SK-N-SH (cell line): ENCODE measurements around the gene CIC. TPM values are rescaled to one million over a fixed set of nuclear protein-coding genes. Genes with fewer than 3 reads are reported as not detected.

ENCODE experiments used
- CTCF ChIA-PET: fragments of 300-600, 350-600 bp; formaldehyde crosslinking; extraction: SDS; loops from one replicate; lab custom pipeline; 2021; lab: Yijun Ruan, JAX
- POLR2A ChIA-PET: fragments of 350-600 bp; sonication (Branson Sonifier 250); formaldehyde crosslinking; extraction: SDS; loops from one replicate; lab custom pipeline; 2020; ENCODE audit warnings: antibody characterized with exemption, inconsistent platforms; lab: Yijun Ruan, JAX
- DNase-seq: peaks from one replicate; pipeline ENCODE4 v3.0.0; 2012
- H2AFZ ChIP-seq: fragments of 200-600 bp; sonication (generic); 2 replicates; pipeline ENCODE4 v1.8.1; 2016; ENCODE audit warnings: antibody characterized with exemption, mild to moderate bottlenecking, low read depth
- H3F3A ChIP-seq: fragments of 200-600 bp; sonication (generic); replicated peaks from 2 replicates; pipeline ENCODE3; 2016; ENCODE audit warnings: antibody characterized with exemption, mild to moderate bottlenecking; ENCODE audit not compliant: insufficient read depth
- H3K27ac ChIP-seq, 2 experiments: fragments of 200-500 bp in 1 of 2; fragments of 200-600 bp in 1 of 2; sonication (Bioruptor generic) in 1 of 2; sonication (generic), shearing (Covaris generic) in 1 of 2; 2 replicates each; pipeline versions ENCODE4 v1.5.1 to v1.6.1; 2014 to 2016; ENCODE audit warnings: low read depth in 2 of 2, inconsistent platforms in 1 of 2, low read length in 1 of 2, mild to moderate bottlenecking in 1 of 2, mixed read lengths in 1 of 2
- H3K27me3 ChIP-seq: fragments of 200-600 bp; sonication (generic), shearing (Covaris generic); 2 replicates; pipeline ENCODE4 v1.6.1; 2016; ENCODE audit warnings: mixed run types; ENCODE audit not compliant: insufficient read depth
- H3K36me3 ChIP-seq, 2 experiments: fragments of 200-500 bp in 1 of 2; fragments of 200-600 bp in 1 of 2; sonication (Bioruptor generic) in 1 of 2; sonication (generic) in 1 of 2; replicated peaks in 1 of 2; 2 replicates each; pipeline versions ENCODE3 to v1.5.1; 2014 to 2016; ENCODE audit warnings: low read length in 1 of 2, mild to moderate bottlenecking in 1 of 2; ENCODE audit not compliant: insufficient read depth in 2 of 2, control insufficient read depth in 1 of 2
- H3K4me1 ChIP-seq, 2 experiments: fragments of 200-500 bp in 1 of 2; fragments of 200-600 bp in 1 of 2; sonication (Bioruptor generic) in 1 of 2; sonication (generic), shearing (Covaris generic) in 1 of 2; 2 replicates each; pipeline versions ENCODE4 v1.5.1 to v1.6.1; 2014 to 2016; ENCODE audit warnings: low read depth in 1 of 2, low read length in 1 of 2, mixed run types in 1 of 2; ENCODE audit not compliant: insufficient read depth in 2 of 2, control insufficient read depth in 1 of 2
- H3K4me2 ChIP-seq: fragments of 200-600 bp; sonication (generic), shearing (Covaris generic); 2 replicates; pipeline ENCODE4 v1.6.1; 2017; ENCODE audit warnings: mixed run types
- H3K4me3 ChIP-seq, 2 experiments: fragments of 200-500 bp in 1 of 2; fragments of 200-600 bp in 1 of 2; sonication (Bioruptor generic) in 1 of 2; sonication (generic), shearing (Covaris generic) in 1 of 2; 2 replicates each; pipeline versions ENCODE4 v1.5.1 to v1.8.1; 2014 to 2016; ENCODE audit warnings: low read depth in 2 of 2, inconsistent platforms in 1 of 2, low read length in 1 of 2, mild to moderate bottlenecking in 1 of 2, mixed read lengths in 1 of 2, moderate library complexity in 1 of 2
- H3K79me2 ChIP-seq: fragments of 200-600 bp; sonication (generic); 2 replicates; pipeline ENCODE4 v1.8.1; 2017; ENCODE audit warnings: mild to moderate bottlenecking; ENCODE audit not compliant: insufficient read depth
- H3K9ac ChIP-seq: fragments of 200-600 bp; sonication (generic); 2 replicates; pipeline ENCODE4 v1.6.1; 2017; ENCODE audit warnings: mixed run types
- H3K9me2 ChIP-seq: fragments of 200-600 bp; sonication (generic); 2 replicates; pipeline ENCODE4 v1.6.1; 2017; ENCODE audit warnings: mixed run types
- H3K9me3 ChIP-seq: fragments of 200-600 bp; sonication (generic); 2 replicates; pipeline ENCODE4 v1.6.1; 2017; ENCODE audit warnings: mixed run types, mild to moderate bottlenecking, moderate library complexity
- H4K20me1 ChIP-seq: fragments of 200-600 bp; sonication (generic); 2 replicates; pipeline ENCODE4 v1.6.1; 2017; ENCODE audit warnings: mild to moderate bottlenecking, mixed run types; ENCODE audit not compliant: insufficient read depth
- EZH2phosphoT487 ChIP-seq: fragments of 200-600 bp; sonication (generic); IDR thresholded peaks from 2 replicates; pipeline ENCODE4 v1.6.1; 2017; ENCODE audit warnings: low read depth, mixed run types, mild to moderate bottlenecking, antibody characterized with exemption, moderate library complexity, borderline replicate concordance
- FOXM1 ChIP-seq: IDR thresholded peaks from 2 replicates; pipeline ENCODE4 v1.4.0; 2012; ENCODE audit warnings: low read depth, mild to moderate bottlenecking
- GABPA ChIP-seq: IDR thresholded peaks from 2 replicates; pipeline ENCODE4 v1.4.0; 2012; ENCODE audit warnings: low read depth, mild to moderate bottlenecking
- GATA2 ChIP-seq: sonication (generic); formaldehyde crosslinking; IDR thresholded peaks from 2 replicates; pipeline ENCODE4 v1.5.0; 2020; ENCODE audit warnings: mild to moderate bottlenecking, missing genetic modification reagents
- JUND ChIP-seq: IDR thresholded peaks from 2 replicates; pipeline ENCODE4 v1.4.0; 2012
- MEF2A ChIP-seq: IDR thresholded peaks from 2 replicates; pipeline ENCODE4 v1.4.0; 2012; ENCODE audit warnings: low read depth, borderline replicate concordance
- MXI1 ChIP-seq: IDR thresholded peaks from 2 replicates; pipeline ENCODE4 v1.6.1; 2012; ENCODE audit warnings: mild to moderate bottlenecking, low read depth, low read length, improper control_type of control experiment
- POLR2AphosphoS5 ChIP-seq: IDR thresholded peaks from 2 replicates; pipeline ENCODE4 v1.6.1; 2012; ENCODE audit warnings: low read depth, low read length
- RCOR1 ChIP-seq: fragments of 150-350 bp; IDR thresholded peaks from 2 replicates; pipeline ENCODE4 v1.6.1; 2017; ENCODE audit warnings: antibody characterized with exemption, low read length
- RFX5 ChIP-seq: IDR thresholded peaks from 2 replicates; pipeline ENCODE4 v1.6.1; 2012; ENCODE audit warnings: mild to moderate bottlenecking, improper control_type of control experiment, low read length
- RXRA ChIP-seq: IDR thresholded peaks from 2 replicates; pipeline ENCODE4 v1.4.0; 2012; ENCODE audit warnings: low read depth, mild to moderate bottlenecking, borderline replicate concordance
- SMC3 ChIP-seq: IDR thresholded peaks from 2 replicates; pipeline ENCODE4 v1.6.1; 2012; ENCODE audit warnings: low read depth, low read length, improper control_type of control experiment
- TCF12 ChIP-seq: IDR thresholded peaks from 2 replicates; pipeline ENCODE4 v1.4.0; 2012
- USF2 ChIP-seq: fragments of 150-350 bp; IDR thresholded peaks from 2 replicates; pipeline ENCODE4 v1.6.1; 2017; ENCODE audit warnings: antibody characterized with exemption, low read length, low read depth, borderline replicate concordance
- WGBS: methylation state at CpG from one replicate; pipeline ENCODE4 v1.1.6; 2017; ENCODE audit warnings: low lambda C conversion rate; 5-methylcytosine and 5-hydroxymethylcytosine counted together
- polyA plus RNA-seq, 3 experiments: library from polyadenylated mRNA; depleted of rRNA; stranded (reverse); fragments of >200 nt; gene quantifications; 2 replicates each; pipeline ENCODE4 v1.2.3, GENCODE V29; 2012
- TF ChIP-seq, protein P1 (sequence below): fragments of 150-350 bp; IDR thresholded peaks from 2 replicates; pipeline ENCODE4 v1.6.1; 2016; ENCODE audit warnings: mild to moderate bottlenecking, low read depth, low read length
- TF ChIP-seq, protein P2 (sequence below): IDR thresholded peaks from 2 replicates; pipeline ENCODE4 v1.4.0; 2012; ENCODE audit warnings: low read depth
- TF ChIP-seq, protein P3 (sequence below): IDR thresholded peaks from 2 replicates; pipeline ENCODE4 v1.4.0; 2012; ENCODE audit warnings: low read depth, borderline replicate concordance

Gene CIC
- polyA plus RNA-seq, 1 of the 3 experiments (the other 2 are of a cell fraction), result 16.9 TPM

- Histone ChIP-seq H3K4me1 (no peaks in the 10 kb centered on the region), H2AFZ (no peak overlapping the region), H3K79me2 (0 out of 2 replicates have a peak, but pooled peaks cover 2% of the 10 kb centered on the region), H3K4me2 (no peak overlapping the region), H3K9ac (no peak overlapping the region), H3K27ac (no peak overlapping the region), H3K4me3 (no peak overlapping the region), H3K27me3 (no peaks in the 10 kb centered on the region), H3F3A (no peaks in the 10 kb centered on the region), H3K36me3 (peaks cover 8 to 9% of the 10 kb centered on the region in 2 experiments), H3K9me3 (no peaks in the 10 kb centered on the region)
- POLR2A ChIA-PET, result no interaction called here
- DNase-seq, result no peak
- 86% methylated on average over 7 of the region's 7 CpGs for WGBS
- no peak for TF ChIP-seq POLR2AphosphoS5
- no peak for TF ChIP-seq RFX5
- no peak for TF ChIP-seq MEF2A
- TF ChIP-seq, protein P1, sequence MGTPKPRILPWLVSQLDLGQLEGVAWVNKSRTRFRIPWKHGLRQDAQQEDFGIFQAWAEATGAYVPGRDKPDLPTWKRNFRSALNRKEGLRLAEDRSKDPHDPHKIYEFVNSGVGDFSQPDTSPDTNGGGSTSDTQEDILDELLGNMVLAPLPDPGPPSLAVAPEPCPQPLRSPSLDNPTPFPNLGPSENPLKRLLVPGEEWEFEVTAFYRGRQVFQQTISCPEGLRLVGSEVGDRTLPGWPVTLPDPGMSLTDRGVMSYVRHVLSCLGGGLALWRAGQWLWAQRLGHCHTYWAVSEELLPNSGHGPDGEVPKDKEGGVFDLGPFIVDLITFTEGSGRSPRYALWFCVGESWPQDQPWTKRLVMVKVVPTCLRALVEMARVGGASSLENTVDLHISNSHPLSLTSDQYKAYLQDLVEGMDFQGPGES, result no peak
- TF ChIP-seq, protein P2, sequence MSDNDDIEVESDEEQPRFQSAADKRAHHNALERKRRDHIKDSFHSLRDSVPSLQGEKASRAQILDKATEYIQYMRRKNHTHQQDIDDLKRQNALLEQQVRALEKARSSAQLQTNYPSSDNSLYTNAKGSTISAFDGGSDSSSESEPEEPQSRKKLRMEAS, result no peak
- TF ChIP-seq, all 33 proteins: peak for 0
- no peaks in the 10 kb centered on the region for H4K20me1 ChIP-seq
- no peaks in the 10 kb centered on the region for H3K9me2 ChIP-seq
- CTCF ChIA-PET, result no interaction called here
Measured at GRCh38 chr19:42335374-42335936, 66.4 kb downstream of the CIC start.

DNA sequence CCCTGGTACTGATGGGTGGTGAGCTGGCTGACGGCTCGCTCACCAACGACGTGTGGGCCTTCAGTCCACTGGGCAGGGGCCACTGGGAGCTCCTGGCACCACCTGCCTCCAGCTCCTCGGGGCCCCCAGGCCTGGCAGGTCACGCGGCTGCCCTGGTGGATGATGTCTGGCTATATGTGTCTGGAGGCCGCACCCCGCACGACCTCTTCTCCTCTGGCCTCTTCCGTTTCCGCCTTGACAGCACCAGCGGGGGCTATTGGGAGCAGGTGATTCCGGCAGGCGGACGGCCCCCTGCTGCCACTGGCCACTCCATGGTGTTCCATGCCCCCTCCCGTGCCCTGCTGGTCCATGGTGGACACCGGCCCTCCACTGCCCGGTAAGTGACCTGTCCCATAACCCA is 66.9 kb downstream of the CIC start:
- peaks cover 8 to 9% of the 10 kb centered on the region in 2 experiments for H3K36me3 ChIP-seq
- no peak overlapping the region for H3K9ac ChIP-seq
- H3K27ac ChIP-seq, result no peak overlapping the region
- no peak overlapping the region for H3K4me3 ChIP-seq
- POLR2A ChIA-PET, result no interaction called here
- WGBS, result 97% methylated on average over 16 of the region's 19 CpGs
- H3K27me3 ChIP-seq, result no peaks in the 10 kb centered on the region
- no peaks in the 10 kb centered on the region for H3K79me2 ChIP-seq
- no peaks in the 10 kb centered on the region for H3F3A ChIP-seq
- H2AFZ ChIP-seq, result no peak overlapping the region
- no peak for TF ChIP-seq GATA2 (CRISPR knock-in tag)
- no peak for TF ChIP-seq JUND
- TF ChIP-seq EZH2phosphoT487, result no peak
- no peak for TF ChIP-seq FOXM1
- no peak for TF ChIP-seq GABPA
- TF ChIP-seq, protein P3, sequence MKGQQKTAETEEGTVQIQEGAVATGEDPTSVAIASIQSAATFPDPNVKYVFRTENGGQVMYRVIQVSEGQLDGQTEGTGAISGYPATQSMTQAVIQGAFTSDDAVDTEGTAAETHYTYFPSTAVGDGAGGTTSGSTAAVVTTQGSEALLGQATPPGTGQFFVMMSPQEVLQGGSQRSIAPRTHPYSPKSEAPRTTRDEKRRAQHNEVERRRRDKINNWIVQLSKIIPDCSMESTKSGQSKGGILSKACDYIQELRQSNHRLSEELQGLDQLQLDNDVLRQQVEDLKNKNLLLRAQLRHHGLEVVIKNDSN, result no peak
- TF ChIP-seq RCOR1, result no peak
- TF ChIP-seq TCF12, result no peak
- no peak for TF ChIP-seq MEF2A
- no peak for TF ChIP-seq RFX5
- no peak for TF ChIP-seq SMC3
- TF ChIP-seq MXI1, result no peak
- TF ChIP-seq USF2, result no peak
- TF ChIP-seq RXRA, result no peak
- TF ChIP-seq, protein P2, result no peak
- TF ChIP-seq, all 33 proteins: peak for 0
- Histone ChIP-seq H4K20me1 (no peaks in the 10 kb centered on the region), H3K9me2 (no peaks in the 10 kb centered on the region), H3K4me2 (no peak overlapping the region), H3K4me1 (no peaks in the 10 kb centered on the region), H3K9me3 (no peaks in the 10 kb centered on the region)
- CTCF ChIA-PET, result interaction anchor here (0.8 kb wide), 1 partner anchor 9 kb away, joined by 3 read pairs; no protein-coding TSS in a partner anchor
- DNase-seq, result no peak
